GM19035 (cell line): ENCODE data around the gene TMPRSS2.

ENCODE experiments used
- ATAC-seq: cut with Tn5 transposase; IDR thresholded peaks from one replicate; pipeline ENCODE4 v1.9.1; 2021; ENCODE audit not compliant: unreplicated experiment

The TMPRSS2 gene

DNA sequence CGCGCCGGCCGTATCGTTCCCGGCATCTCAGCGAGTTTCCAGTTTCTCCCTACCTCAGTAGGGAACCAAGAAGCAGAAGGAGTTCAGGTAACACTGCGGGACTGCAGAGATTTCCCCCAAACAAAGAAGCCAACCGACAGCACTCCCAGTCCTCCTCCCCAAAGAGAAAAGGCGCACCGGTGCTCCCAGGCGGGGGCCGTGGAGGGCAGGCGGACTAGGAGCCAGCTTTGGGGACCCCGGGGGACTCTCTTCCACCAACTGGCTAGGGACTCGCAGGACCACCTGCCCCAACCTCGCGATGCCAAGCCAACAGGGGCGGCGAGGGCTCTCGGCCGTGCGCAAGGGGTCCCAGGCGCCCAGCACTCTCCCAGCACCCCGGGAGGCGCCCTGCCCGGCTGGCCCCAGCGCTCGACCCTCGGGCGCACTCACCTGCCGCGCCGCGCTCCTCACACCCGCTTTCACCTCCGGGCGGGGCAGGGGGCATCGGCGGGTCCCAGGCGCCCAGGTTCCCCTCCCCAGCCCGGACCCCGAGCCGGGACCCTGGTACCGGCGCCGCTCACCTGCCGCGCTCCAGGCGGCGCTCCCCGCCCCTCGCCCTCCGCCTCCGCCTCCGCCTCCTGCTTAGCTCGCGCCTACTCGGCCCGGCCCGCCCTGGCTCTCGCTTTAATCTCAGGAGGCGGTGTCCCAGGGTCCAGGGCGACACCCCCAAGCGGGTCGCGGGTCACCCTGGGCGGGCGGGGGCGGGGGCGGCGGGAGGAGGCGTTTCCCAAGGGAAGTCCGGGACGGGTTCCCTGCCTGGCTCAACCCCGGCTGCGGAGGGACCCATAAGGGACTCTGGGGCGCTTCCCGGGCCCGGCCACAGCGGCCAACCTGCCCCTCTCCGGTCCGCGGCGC lies at the start of gene TMPRSS2:
Gene TMPRSS2 (minus strand): TSS at position 638 of the 894 bp plus-strand sequence. CDS start 10,025 bp downstream, outside the sequence.
- ATAC-seq, result no peak

GRCh38 chr21:41555057-41555456 lies 47.1 kb upstream of the TMPRSS2 start:
- ATAC-seq, result no peak

GRCh38 chr21:41552254-41552653 lies 44.3 kb upstream of the TMPRSS2 start:
- no peak for ATAC-seq

DNA sequence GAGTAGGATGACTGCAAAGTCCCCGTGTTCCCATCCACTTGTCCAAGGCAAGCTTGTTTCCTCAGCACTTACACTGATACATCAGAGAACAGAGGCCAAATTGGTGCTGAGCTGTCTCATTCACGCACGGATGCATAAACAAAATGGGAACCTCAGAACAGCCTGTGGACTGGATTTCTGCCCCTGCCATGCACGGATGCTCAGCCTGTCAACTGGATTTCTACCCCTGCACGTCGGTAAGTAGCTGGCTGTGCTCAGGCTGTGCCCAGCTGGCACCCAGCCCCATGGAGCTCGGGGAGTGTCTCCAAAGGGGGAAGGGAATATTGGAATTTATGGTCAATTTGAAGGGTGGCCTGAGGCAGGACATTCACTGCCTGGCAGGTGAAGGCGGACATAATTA lies 40.8 kb upstream of the TMPRSS2 start:
- ATAC-seq, result no peak

DNA sequence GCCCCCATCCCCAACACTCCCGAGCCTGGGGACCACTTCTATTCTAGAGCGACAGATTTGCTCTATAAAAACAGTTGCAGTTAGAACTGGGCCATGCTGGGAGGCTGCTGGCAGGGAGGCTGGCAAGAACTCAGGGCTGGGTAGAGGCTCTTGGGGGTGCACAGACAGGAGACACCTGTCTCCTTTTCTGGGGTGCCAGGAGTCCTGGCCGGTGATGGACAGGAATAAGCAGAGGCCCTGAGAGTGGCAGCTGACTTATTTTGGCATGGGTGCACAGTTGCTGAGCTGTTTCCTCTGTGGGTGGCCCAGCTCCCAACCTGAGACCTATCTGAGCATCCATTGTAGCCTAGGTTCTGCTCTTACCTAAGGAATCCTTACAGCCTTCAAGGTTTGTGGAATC lies 39.2 kb upstream of the TMPRSS2 start:
- no peak for ATAC-seq

DNA sequence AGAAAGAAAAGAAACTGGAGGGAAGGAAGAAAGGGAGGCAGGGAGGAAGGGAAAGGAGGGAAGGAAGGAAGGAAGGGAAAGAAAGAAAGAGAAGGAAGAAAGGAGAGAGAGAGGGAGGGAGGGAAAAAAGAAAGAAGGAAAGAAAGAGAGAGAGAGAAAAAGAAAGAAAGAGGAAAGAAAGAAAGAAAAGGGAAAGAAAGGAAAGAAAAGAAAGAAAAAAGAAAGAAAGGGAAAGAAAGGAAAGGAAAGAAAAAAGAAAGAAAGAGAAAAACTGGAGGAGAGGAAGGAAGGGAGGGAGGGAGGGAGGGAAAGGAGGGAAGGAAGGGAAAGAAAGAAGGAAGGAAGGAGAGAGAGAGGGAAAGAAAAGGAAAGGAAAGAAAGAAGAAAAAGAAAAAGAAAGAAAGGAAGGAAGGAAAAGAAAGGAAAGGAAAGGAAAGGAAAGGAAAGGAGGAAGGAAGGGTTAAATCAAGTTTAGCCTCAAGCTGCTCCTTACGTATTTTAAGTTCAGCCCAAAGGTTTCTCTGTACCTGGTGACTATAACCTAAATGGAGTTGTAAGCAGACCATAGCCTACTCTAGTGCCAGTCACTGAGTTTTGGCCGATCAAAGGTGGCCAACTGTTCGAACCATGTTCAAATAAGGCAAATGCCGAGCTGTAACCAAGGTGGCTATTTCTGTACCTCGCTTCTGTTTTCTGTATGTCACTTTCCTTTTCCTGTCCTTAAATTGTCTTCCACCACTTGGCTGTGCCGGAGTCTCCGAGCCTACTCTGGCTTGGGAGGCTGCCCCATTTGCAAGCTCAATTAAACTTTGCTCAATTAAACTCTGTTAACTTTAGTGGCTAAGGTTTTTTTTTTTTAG lies 37.8 kb upstream of the TMPRSS2 start:
- ATAC-seq, result no peak

GRCh38 chr21:41542727-41543126 lies 34.8 kb upstream of the TMPRSS2 start:
- no peak for ATAC-seq

DNA sequence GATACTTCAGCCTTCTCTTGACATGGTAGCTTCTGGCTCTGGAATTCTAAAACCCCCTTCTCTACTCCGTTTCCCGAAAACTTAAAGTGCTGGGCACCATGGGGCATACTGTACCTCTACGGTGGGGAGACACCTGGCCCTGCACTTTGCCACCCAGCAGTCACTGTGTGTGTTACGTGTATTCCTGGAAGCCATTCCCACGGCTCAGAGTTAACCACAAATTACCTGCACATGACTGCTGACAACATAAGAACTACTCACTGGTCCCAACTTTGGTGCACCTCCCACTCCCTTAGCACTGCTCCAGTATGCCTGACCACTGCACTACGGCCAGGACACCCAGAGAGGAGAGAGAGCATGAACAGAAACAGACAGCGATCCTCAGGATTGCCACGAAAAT lies 29.4 kb upstream of the TMPRSS2 start:
- ATAC-seq, result no peak

- no peak for ATAC-seq
Observed at GRCh38 chr21:41536827-41537103, 28.8 kb upstream of the TMPRSS2 start.

- no peak for ATAC-seq
Observed at GRCh38 chr21:41536076-41536826, 28.3 kb upstream of the TMPRSS2 start.

DNA sequence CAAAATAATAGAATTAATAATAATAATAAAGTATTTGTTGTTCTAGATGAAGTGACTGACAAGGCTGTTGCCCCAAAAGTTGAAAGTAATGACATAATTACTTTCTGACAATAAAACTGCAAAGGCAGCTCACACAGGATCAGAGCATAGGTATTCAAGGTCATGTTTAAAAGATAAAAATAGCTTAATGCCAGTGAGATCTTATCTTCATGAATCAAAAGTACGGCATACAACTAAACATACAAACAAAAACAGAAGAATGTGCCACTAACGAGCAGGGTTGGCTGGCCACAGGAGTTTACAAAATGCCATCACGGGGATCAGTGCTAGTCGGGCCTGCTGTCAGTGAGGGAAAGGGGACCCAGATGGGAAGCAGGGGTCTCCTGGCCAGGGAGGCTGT lies 22.4 kb upstream of the TMPRSS2 start:
- ATAC-seq, result no peak

- ATAC-seq, result no peak
Observed at GRCh38 chr21:41529769-41530168, 21.8 kb upstream of the TMPRSS2 start.

DNA sequence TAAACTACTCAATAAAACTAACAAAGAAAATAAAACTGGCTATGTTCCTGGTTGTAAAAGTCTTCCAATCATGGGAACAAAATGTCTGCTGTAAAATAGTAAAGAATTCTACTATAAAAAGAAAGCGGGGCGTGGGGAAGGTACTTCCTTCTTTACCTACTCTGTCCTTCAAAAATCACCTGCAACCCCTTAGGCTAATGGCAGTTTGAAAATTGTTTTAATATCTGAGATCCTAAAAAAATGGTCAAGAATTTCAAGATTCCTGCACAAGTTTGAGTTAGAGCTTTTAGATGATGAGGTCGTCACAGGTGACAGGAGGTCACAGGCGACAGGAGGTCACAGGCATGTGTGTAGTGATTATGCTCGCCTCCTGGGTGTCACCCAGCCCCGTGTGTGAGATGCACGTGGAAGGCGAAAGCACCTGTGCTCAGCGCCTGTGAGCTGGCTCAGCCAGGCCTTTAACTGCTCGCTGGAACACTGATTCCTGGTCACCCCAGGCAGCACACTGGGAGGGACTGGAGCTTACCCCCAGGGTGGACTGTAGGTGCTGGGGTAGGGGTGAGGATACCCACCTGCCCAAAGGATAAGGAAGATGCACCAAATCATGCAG lies 18.6 kb upstream of the TMPRSS2 start:
- no peak for ATAC-seq

GRCh38 chr21:41523175-41523574 lies 15.2 kb upstream of the TMPRSS2 start:
- no peak for ATAC-seq

DNA sequence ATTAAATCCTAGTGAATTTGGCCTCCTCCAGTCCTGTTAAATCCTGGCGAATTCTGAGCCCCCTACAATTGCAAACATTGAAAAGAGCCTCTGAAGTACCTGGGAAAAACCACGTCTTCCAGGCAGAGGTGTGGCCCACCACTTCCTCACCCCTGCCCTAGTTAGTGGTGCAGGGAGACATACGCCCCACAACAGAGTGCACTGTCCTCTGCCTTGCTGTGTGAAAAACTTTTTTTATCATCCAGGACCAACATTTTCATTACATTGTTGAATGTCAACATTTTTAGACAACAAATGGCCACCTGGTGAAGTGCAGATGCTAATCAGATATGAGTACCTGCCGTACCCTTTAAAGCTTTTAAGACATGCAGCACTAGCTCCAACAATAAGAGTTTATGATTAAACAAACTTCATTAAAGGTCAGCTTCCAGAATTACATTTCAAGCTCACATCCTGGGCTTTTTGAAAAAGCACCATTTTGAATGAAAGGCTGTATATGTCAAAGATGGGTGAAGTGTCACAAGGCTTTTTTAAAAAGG lies 13.6 kb upstream of the TMPRSS2 start:
- no peak for ATAC-seq

- ATAC-seq, result no peak
Observed at GRCh38 chr21:41520560-41521442, 12.8 kb upstream of the TMPRSS2 start.

DNA sequence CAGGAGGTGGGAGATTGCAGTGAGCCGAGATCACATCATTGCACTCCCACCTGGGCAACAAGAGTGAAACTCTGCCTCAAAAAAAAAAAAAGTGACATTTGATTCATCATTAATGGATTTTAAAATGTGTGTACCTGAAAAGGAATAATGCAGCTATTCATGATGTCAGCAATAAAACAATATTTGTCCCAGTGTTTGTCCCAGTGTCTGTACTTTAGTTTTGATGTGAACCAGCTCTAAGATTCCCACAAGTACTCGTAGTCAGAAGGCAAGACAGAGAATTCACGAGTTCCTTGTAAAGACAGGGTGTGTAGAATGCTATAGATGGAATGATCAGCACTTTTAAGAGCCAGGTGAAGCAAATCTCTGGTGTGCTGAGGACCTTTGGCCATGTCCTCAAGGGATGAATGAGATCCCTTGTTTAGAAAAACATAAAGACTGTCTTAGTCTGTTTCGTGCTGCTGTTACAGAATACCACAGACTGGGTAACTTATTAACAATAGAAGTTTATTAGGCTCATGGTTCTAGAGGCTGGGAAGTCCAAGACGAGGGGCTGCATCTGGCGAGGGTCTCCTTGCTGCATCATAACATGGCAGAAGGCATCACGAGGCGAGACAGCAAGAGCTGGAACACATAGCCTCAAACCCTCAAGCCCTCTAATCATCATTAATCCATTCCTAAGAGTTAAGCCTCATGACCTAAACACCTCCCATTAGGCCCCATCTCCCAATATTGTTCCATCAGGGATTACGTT lies 12.0 kb upstream of the TMPRSS2 start:
- ATAC-seq, result no peak

- ATAC-seq, result no peak
Observed at GRCh38 chr21:41518757-41519156, 10.8 kb upstream of the TMPRSS2 start.

DNA sequence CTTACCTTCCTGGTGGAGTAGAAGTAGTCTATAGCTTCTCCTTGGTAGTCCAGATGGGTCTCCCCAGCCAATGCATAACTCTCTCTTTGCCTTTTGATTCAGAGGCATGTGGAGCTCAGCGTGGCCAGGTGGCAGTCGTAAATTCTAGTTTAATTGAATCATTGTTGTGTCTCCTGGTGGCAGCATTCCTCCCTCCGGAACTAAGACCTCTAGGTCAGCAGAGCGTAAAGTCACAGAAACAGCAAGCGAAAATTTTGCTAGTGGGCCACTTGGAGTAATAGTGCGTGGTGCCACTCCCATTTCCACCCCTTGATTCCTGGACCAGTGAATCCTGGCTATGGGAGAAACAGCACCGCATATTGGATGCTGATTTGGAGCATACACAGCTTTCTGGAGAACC lies 3.9 kb upstream of the TMPRSS2 start:
- no peak for ATAC-seq
